Activated T-cell treated with anti-CD3 and anti-CD28 coated beads for 24 hours (primary cell): ENCODE results near the gene TSC22D4.
"Not testable (repeated sequence)": the region's sequence is repeated elsewhere in the genome, so short reads cannot be mapped to it uniquely, and the experiment has no call there.

Source experiments
- DNase-seq: peaks from one replicate; pipeline ENCODE4 v3.0.0-alpha.2; 2020; ENCODE audit warnings: low read depth

Gene TSC22D4

GRCh38 chr7:100478958-100479660 lies at the start of gene TSC22D4:
Gene TSC22D4 (minus strand): TSS chr7:100479214. CDS start chr7:100478038, 1,176 bp downstream.
- DNase-seq, result peak; percentile 81

GRCh38 chr7:100528108-100528866 lies 49.3 kb upstream of the TSC22D4 start:
- not testable (repeated sequence) for DNase-seq

- DNase-seq, result not testable (repeated sequence)
Measured at GRCh38 chr7:100523192-100523591, 44.2 kb upstream of the TSC22D4 start.

GRCh38 chr7:100521909-100522593 lies 43.0 kb upstream of the TSC22D4 start:
- DNase-seq, result not testable (repeated sequence)

- no peak for DNase-seq
Measured at GRCh38 chr7:100521076-100521475, 42.1 kb upstream of the TSC22D4 start.

- DNase-seq, result no peak
Measured at GRCh38 chr7:100520138-100520537, 41.1 kb upstream of the TSC22D4 start.

GRCh38 chr7:100519580-100519979 lies 40.6 kb upstream of the TSC22D4 start:
- DNase-seq, result no peak

GRCh38 chr7:100517305-100517704 lies 38.3 kb upstream of the TSC22D4 start:
- no peak for DNase-seq

GRCh38 chr7:100516135-100516812 lies 37.3 kb upstream of the TSC22D4 start:
- no peak for DNase-seq

GRCh38 chr7:100515072-100515532 lies 36.1 kb upstream of the TSC22D4 start:
- no peak for DNase-seq

- DNase-seq, result no peak
Measured at GRCh38 chr7:100513212-100513810, 34.3 kb upstream of the TSC22D4 start.

GRCh38 chr7:100510437-100511239 lies 31.6 kb upstream of the TSC22D4 start:
- DNase-seq, result no peak

- DNase-seq, result no peak
Measured at GRCh38 chr7:100509231-100509630, 30.2 kb upstream of the TSC22D4 start.

GRCh38 chr7:100506356-100506923 lies 27.4 kb upstream of the TSC22D4 start:
- no peak for DNase-seq

GRCh38 chr7:100504887-100505611 lies 26.0 kb upstream of the TSC22D4 start:
- no peak for DNase-seq

GRCh38 chr7:100504031-100504430 lies 25.0 kb upstream of the TSC22D4 start:
- not testable (repeated sequence) for DNase-seq

GRCh38 chr7:100500743-100501142 lies 21.7 kb upstream of the TSC22D4 start:
- not testable (repeated sequence) for DNase-seq

GRCh38 chr7:100496509-100496908 lies 17.5 kb upstream of the TSC22D4 start:
- DNase-seq, result no peak

- no peak for DNase-seq
Measured at GRCh38 chr7:100493476-100494264, 14.7 kb upstream of the TSC22D4 start.
